Measurements from ENCODE around the gene HARBI1. TPM values are rescaled to one million over a fixed set of nuclear protein-coding genes. Genes with fewer than 3 reads are reported as not detected.

HARBI1 gene
- total and polyA plus RNA-seq, 9 of the 15 experiments (the other 6 are each of a cell fraction or from before 2014, with no cell fraction given), result 3.5 to 8.4 (median 5.5) TPM

DNA sequence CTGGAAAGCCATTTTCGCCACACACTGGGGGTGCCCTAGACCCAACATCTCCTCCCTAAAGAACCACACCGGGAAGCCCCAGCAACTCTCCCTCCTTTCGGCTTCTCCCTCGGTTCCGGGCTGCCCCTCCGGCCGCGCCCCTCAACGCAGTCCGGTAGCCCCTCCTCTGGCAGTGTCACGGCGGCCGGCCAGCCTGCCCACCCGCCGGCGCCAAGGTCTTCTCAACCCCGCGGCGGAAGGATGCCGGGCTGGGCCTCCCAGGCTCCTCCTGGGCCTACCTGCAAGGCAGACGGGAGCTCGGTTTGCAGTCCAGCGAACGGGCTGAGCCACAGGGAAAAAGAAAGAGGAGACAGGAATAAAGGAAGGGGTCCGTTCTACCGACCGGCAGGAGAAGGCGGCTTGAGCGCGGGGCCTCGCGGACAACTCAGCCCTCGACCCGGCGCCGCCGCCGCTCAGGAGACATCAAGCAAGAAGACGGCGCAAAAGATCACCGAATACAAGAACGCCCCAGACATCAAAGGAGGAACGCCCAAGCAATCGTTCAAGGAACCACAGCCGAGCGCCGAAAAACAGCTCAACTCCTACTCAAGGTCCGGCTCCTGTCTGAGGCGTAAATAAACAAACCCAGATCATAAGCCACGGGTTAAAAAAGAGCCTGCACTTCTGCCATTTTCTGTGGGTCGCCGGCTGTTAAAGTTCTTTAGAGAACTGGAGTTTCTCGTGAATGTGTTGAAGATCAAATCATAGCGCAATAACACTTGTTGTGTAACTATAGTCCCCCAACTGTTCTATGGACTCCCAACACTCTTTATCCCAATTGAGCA is 23.3 kb downstream of the HARBI1 start, which contains the start of gene AMBRA1 (continued):
- TF ChIP-seq MEF2D (tag; conservative IDR thresholded peaks at IDR 0.05; ENCODE audit: low read depth) (peak; percentile 46; the same call in 1 of the 2 replicates), CCNT2 (IDR thresholded peaks at IDR 0.05; ENCODE audit: borderline replicate concordance, extremely low read depth, insufficient read length, low read depth, low read length) (no peak), PHF20 (IDR thresholded peaks at IDR 0.05; ENCODE audit: partially characterized antibody) (peak; percentile 86), ATF1 (CRISPR knock-in tag; IDR thresholded peaks at IDR 0.05) (0 out of 2 replicates have a peak, but pooled peaks have one; percentile 1), ATF1 (tag; IDR thresholded peaks at IDR 0.05) (peak; percentile 72), SMARCA4 (IDR thresholded peaks at IDR 0.05) (peak; percentile 57; the same call in 1 of the 2 replicates), ETV6 (IDR thresholded peaks at IDR 0.05; ENCODE audit: borderline replicate concordance in 1 of 2, low read depth in 2 of 2, low read length in 1 of 2) (no peak), ETV6 (CRISPR knock-in tag; IDR thresholded peaks at IDR 0.05; ENCODE audit: borderline replicate concordance) (0 out of 2 replicates have a peak, but pooled peaks have one; percentile 50), ESRRA (IDR thresholded peaks at IDR 0.05; ENCODE audit: borderline replicate concordance, low read depth) (peak; percentile 28), KLF13 (tag; IDR thresholded peaks at IDR 0.05; ENCODE audit: borderline replicate concordance, low read depth) (no peak), C11orf30 (IDR thresholded peaks at IDR 0.05; ENCODE audit: low read depth) (peak; percentile 86), MYC (IDR thresholded peaks at IDR 0.05; ENCODE audit: low read depth, low read length) (peak; percentile 77), MYC (CRISPR knock-in tag; IDR thresholded peaks at IDR 0.05; ENCODE audit: borderline replicate concordance, low read depth) (no peak), BACH1 (tag; IDR thresholded peaks at IDR 0.05) (no peak), ADNP (tag; IDR thresholded peaks at IDR 0.05) (no peak), LEF1 (IDR thresholded peaks at IDR 0.05) (peak; percentile 60; the same call in 1 of the 2 replicates), GATA2 (CRISPR knock-in tag; IDR thresholded peaks at IDR 0.05) (no peak)
- TF ChIP-seq, protein P1, sequence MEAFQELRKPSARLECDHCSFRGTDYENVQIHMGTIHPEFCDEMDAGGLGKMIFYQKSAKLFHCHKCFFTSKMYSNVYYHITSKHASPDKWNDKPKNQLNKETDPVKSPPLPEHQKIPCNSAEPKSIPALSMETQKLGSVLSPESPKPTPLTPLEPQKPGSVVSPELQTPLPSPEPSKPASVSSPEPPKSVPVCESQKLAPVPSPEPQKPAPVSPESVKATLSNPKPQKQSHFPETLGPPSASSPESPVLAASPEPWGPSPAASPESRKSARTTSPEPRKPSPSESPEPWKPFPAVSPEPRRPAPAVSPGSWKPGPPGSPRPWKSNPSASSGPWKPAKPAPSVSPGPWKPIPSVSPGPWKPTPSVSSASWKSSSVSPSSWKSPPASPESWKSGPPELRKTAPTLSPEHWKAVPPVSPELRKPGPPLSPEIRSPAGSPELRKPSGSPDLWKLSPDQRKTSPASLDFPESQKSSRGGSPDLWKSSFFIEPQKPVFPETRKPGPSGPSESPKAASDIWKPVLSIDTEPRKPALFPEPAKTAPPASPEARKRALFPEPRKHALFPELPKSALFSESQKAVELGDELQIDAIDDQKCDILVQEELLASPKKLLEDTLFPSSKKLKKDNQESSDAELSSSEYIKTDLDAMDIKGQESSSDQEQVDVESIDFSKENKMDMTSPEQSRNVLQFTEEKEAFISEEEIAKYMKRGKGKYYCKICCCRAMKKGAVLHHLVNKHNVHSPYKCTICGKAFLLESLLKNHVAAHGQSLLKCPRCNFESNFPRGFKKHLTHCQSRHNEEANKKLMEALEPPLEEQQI (IDR thresholded peaks at IDR 0.05), result no peak
- TF ChIP-seq, protein P2, sequence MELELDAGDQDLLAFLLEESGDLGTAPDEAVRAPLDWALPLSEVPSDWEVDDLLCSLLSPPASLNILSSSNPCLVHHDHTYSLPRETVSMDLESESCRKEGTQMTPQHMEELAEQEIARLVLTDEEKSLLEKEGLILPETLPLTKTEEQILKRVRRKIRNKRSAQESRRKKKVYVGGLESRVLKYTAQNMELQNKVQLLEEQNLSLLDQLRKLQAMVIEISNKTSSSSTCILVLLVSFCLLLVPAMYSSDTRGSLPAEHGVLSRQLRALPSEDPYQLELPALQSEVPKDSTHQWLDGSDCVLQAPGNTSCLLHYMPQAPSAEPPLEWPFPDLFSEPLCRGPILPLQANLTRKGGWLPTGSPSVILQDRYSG (tag; conservative IDR thresholded peaks at IDR 0.05; ENCODE audit: low read depth), result peak; percentile 88
- TF ChIP-seq, protein P3, sequence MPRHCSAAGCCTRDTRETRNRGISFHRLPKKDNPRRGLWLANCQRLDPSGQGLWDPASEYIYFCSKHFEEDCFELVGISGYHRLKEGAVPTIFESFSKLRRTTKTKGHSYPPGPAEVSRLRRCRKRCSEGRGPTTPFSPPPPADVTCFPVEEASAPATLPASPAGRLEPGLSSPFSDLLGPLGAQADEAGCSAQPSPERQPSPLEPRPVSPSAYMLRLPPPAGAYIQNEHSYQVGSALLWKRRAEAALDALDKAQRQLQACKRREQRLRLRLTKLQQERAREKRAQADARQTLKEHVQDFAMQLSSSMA (CRISPR knock-in tag; IDR thresholded peaks at IDR 0.05), result no peak

Data from K562 (cell line).